ENCODE measurements around the gene CTAGE9.

Gene CTAGE9

GRCh38 chr6:131729550-131729949 lies 18.7 kb upstream of the CTAGE9 start:
- no peak for TF ChIP-seq CTCF (IDR thresholded peaks at IDR 0.05; ENCODE audit: control insufficient read depth, insufficient read depth, low read depth, low read length, missing control alignments)
- DNase-seq (ENCODE audit: low read depth): peak; percentile 67
- H3K4me3 ChIP-seq (ENCODE audit: control insufficient read depth, low read depth, low read length): no peak overlapping the region

GRCh38 chr6:131728296-131728939 lies 17.6 kb upstream of the CTAGE9 start:
- DNase-seq (ENCODE audit: low read depth): peak; percentile 55
- TF ChIP-seq CTCF (IDR thresholded peaks at IDR 0.05; ENCODE audit: control insufficient read depth, insufficient read depth, low read depth, low read length, missing control alignments): no peak
- H3K4me3 ChIP-seq (ENCODE audit: control insufficient read depth, low read depth, low read length): no peak overlapping the region

- DNase-seq (ENCODE audit: low read depth): no peak
- H3K4me3 ChIP-seq (ENCODE audit: control insufficient read depth, low read depth, low read length): no peak overlapping the region
- TF ChIP-seq CTCF (IDR thresholded peaks at IDR 0.05; ENCODE audit: control insufficient read depth, insufficient read depth, low read depth, low read length, missing control alignments): no peak
Observed at GRCh38 chr6:131727868-131728267, 17.1 kb upstream of the CTAGE9 start.

GRCh38 chr6:131727467-131727866 lies 16.6 kb upstream of the CTAGE9 start:
- no peak for DNase-seq (ENCODE audit: low read depth)
- TF ChIP-seq CTCF (IDR thresholded peaks at IDR 0.05; ENCODE audit: control insufficient read depth, insufficient read depth, low read depth, low read length, missing control alignments): no peak
- H3K4me3 ChIP-seq (ENCODE audit: control insufficient read depth, low read depth, low read length): no peak overlapping the region

- no peak for DNase-seq (ENCODE audit: low read depth)
- TF ChIP-seq CTCF (IDR thresholded peaks at IDR 0.05; ENCODE audit: control insufficient read depth, insufficient read depth, low read depth, low read length, missing control alignments): no peak
- H3K4me3 ChIP-seq (ENCODE audit: control insufficient read depth, low read depth, low read length): no peak overlapping the region
Observed at GRCh38 chr6:131724114-131724513, 13.3 kb upstream of the CTAGE9 start.

GRCh38 chr6:131721161-131721560 lies 10.3 kb upstream of the CTAGE9 start:
- TF ChIP-seq CTCF (IDR thresholded peaks at IDR 0.05; ENCODE audit: control insufficient read depth, insufficient read depth, low read depth, low read length, missing control alignments): no peak

More at GRCh38 chr6:131721161-131721560, 10.3 kb upstream of the CTAGE9 start:
- DNase-seq (ENCODE audit: low read depth): no peak
- no peak overlapping the region for H3K4me3 ChIP-seq (ENCODE audit: control insufficient read depth, low read depth, low read length)
